HEK293T (cell line): ENCODE data around the gene RNF213.

Experiments used
- CTCF ChIA-PET: fragments of 350-600 bp; formaldehyde crosslinking; extraction: SDS; loops from one replicate; lab custom pipeline; 2021; ENCODE audit warnings: antibody characterized with exemption, inconsistent platforms; lab: Yijun Ruan, JAX
- POLR2A ChIA-PET: fragments of 350-600 bp; formaldehyde crosslinking; extraction: SDS; loops from one replicate; lab custom pipeline; 2020; ENCODE audit warnings: antibody characterized with exemption, inconsistent platforms; lab: Yijun Ruan, JAX
- DNase-seq: peaks from one replicate; pipeline ENCODE4 v3.0.0; 2012; ENCODE audit warnings: mixed read lengths; ENCODE audit errors: extremely low spot score
- ARNT ChIP-seq: fragments of 450-650 bp; IDR thresholded peaks from 2 replicates; pipeline ENCODE4 v1.6.1; 2017; ENCODE audit warnings: mild to moderate bottlenecking
- BHLHE40 ChIP-seq: fragments of 450-650 bp; IDR thresholded peaks from 2 replicates; pipeline ENCODE4 v1.6.1; 2016; ENCODE audit warnings: mild to moderate bottlenecking, moderate library complexity, borderline replicate concordance
- CTBP1 ChIP-seq: fragments of 450-650 bp; IDR thresholded peaks from 2 replicates; pipeline ENCODE4 v1.6.1; 2016; ENCODE audit warnings: borderline replicate concordance
- ELF4 ChIP-seq: fragments of 450-650 bp; IDR thresholded peaks from 2 replicates; pipeline ENCODE4 v1.6.1; 2017; ENCODE audit warnings: antibody characterized with exemption
- FOXA1 ChIP-seq: fragments of 450-650 bp; IDR thresholded peaks from 2 replicates; pipeline ENCODE4 v1.6.1; 2016; ENCODE audit warnings: mild to moderate bottlenecking
- FOXK2 ChIP-seq: fragments of 450-650 bp; IDR thresholded peaks from 2 replicates; pipeline ENCODE4 v1.6.1; 2016; ENCODE audit warnings: mild to moderate bottlenecking
- FOXM1 ChIP-seq: fragments of 450-650 bp; IDR thresholded peaks from 2 replicates; pipeline ENCODE4 v1.6.1; 2017; ENCODE audit warnings: mild to moderate bottlenecking, borderline replicate concordance
- HDGF ChIP-seq: fragments of 450-650 bp; IDR thresholded peaks from 2 replicates; pipeline ENCODE4 v1.6.1; 2017; ENCODE audit warnings: antibody characterized with exemption, borderline replicate concordance
- L3MBTL2 ChIP-seq: fragments of 450-650 bp; conservative IDR thresholded peaks from 2 replicates; pipeline ENCODE4 v1.6.1; 2016; ENCODE audit warnings: mild to moderate bottlenecking
- LEF1 ChIP-seq: fragments of 450-650 bp; IDR thresholded peaks from 2 replicates; pipeline ENCODE4 v1.6.1; 2017; ENCODE audit warnings: mild to moderate bottlenecking, borderline replicate concordance
- NFRKB ChIP-seq: fragments of 450-650 bp; IDR thresholded peaks from 2 replicates; pipeline ENCODE4 v1.6.1; 2016; ENCODE audit warnings: mild to moderate bottlenecking, moderate library complexity
- SP1 ChIP-seq: fragments of 450-650 bp; IDR thresholded peaks from 2 replicates; pipeline ENCODE4 v1.6.1; 2017
- SUZ12 ChIP-seq: fragments of 450-650 bp; IDR thresholded peaks from 2 replicates; pipeline ENCODE4 v1.6.1; 2016; ENCODE audit warnings: mild to moderate bottlenecking
- TARDBP ChIP-seq: fragments of 450-650 bp; IDR thresholded peaks from 2 replicates; pipeline ENCODE4 v1.6.1; 2016
- ZNF384 ChIP-seq: fragments of 450-650 bp; IDR thresholded peaks from 2 replicates; pipeline ENCODE4 v1.6.1; 2016
- TF ChIP-seq, protein P1 (sequence below): fragments of 450-650 bp; IDR thresholded peaks from 2 replicates; pipeline ENCODE4 v1.6.1; 2016

Gene RNF213

DNA sequence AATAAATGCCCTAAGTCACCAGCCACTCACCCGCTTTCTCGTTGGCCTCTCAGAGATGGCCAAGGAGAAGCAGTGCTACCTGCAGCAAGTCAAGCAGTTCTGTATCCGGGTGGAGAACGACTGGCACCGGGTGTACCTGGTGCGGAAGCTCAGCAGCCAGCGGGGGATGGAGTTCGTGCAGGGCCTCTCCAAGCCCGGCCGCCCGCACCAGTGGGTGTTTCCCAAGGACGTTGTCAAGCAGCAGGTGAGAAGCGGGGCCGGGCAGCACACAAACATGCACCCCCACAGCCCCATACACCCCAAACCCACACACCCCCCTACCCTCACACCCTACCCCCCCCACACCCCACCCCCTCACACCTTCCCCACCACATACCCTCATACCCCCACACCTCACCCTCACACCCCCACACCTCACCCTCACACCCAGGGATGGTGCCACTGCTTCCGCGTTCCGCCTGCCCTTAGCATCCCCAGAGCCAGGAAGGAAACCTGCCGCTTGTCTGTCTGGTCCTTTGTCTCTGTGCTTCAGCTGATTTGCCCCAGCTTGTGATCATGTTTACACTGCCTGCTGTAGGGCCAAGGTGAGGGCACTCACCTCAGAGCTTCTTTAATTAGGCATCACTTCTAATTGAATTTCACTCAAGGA is 112.4 kb downstream of the RNF213 start:
- TF ChIP-seq ELF4 (no peak), HDGF (no peak), ARNT (no peak), FOXK2 (no peak), SP1 (no peak), SUZ12 (no peak), NFRKB (no peak), FOXM1 (no peak), CTBP1 (no peak), BHLHE40 (no peak), FOXA1 (no peak), ZNF384 (no peak), LEF1 (no peak), TARDBP (no peak)
- TF ChIP-seq, protein P1, sequence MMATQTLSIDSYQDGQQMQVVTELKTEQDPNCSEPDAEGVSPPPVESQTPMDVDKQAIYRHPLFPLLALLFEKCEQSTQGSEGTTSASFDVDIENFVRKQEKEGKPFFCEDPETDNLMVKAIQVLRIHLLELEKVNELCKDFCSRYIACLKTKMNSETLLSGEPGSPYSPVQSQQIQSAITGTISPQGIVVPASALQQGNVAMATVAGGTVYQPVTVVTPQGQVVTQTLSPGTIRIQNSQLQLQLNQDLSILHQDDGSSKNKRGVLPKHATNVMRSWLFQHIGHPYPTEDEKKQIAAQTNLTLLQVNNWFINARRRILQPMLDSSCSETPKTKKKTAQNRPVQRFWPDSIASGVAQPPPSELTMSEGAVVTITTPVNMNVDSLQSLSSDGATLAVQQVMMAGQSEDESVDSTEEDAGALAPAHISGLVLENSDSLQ, result no peak
- CTCF ChIA-PET, result interaction anchor here (0.7 kb wide), 1 partner anchor 8 kb away, joined by 3 read pairs; no protein-coding TSS in a partner anchor
- POLR2A ChIA-PET, result no interaction called here
- DNase-seq, result no peak

DNA sequence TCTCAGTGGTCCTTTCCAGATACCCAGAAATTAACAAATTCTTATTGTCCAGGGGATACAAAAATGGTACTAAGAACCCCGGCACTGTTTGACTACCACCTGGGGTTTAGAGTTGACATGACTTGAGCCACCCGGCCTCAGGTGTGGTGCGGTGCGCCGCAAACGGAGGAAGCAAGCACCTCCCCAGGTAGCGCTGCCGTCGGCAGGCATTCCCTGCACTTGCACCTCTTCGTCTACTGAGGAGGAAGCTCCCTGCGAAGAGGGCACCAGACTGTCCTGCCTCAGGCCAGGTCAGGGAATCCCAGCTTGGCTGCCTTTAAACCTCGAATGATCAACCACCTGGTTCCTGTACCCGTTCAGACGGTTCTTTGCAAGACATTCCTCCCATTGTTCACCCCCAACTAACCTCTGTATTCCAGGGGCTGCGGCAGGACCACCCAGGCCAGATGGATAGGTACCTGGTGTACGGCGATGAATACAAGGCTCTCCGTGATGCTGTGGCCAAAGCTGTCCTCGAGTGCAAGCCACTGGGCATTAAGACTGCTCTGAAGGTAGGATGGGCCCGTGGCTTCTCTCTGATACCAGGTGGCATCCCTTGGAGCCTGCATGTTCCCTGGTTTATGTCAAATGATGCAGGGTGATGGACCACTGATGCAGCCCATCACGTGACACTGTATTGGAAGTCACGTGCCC is 113.5 kb downstream of the RNF213 start:
- ChIA-PET POLR2A (no interaction called here), CTCF (no interaction called here)
- no peak for DNase-seq
- TF ChIP-seq FOXA1 (no peak), SUZ12 (no peak), BHLHE40 (no peak), FOXK2 (no peak), L3MBTL2 (no peak), SP1 (no peak), HDGF (no peak), ELF4 (no peak), LEF1 (no peak), TARDBP (no peak), ARNT (no peak), ZNF384 (no peak), FOXM1 (no peak)
- TF ChIP-seq, protein P1, result no peak

DNA sequence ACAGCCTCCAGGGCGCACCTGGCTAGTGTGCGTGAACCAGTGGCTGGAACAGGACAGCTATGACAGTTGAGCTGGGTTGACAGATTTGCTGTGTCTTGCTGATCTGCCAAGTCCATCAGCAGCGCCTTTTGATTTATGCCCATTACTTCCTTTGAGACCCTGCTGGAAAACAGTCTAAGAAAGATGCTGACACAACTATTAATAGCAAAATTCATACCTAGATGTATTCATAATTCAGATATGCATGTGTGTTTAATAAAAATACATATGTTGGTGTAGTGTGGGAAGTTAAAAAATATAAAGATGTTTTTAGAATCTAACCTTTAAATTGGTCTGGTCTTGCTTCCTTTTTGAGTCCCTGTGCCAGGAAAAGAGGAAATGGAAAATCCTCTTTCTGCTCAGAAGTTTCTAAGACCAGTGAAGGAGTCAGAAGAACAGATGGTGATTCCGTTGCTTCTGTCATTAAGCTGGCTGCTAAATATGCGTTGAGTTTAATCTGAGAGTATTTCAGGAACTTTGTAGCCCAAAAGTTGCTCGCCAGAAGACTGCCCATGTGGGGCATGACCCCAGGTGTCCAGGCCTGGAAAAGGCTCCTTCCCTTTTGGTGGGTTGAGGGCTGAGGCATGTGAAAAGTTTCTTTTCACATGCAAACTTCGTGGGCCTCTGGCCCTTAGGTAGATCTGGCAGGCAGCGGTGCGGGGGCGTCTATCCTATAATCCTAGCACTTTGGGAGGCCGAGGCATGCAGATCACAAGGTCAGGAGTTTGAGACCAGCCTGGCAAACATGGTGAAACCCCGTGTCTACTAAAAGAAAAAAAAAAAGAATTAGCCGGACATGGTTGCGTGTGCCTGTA is 114.3 kb downstream of the RNF213 start:
- DNase-seq, result no peak
- TF ChIP-seq NFRKB, result no peak
- TF ChIP-seq FOXK2, result no peak
- TF ChIP-seq LEF1, result no peak
- no peak for TF ChIP-seq SUZ12
- no peak for TF ChIP-seq FOXA1
- TF ChIP-seq, protein P1, result no peak
- no peak for TF ChIP-seq TARDBP
- TF ChIP-seq HDGF, result no peak
- ChIA-PET CTCF (no interaction called here), POLR2A (no interaction called here)

DNA sequence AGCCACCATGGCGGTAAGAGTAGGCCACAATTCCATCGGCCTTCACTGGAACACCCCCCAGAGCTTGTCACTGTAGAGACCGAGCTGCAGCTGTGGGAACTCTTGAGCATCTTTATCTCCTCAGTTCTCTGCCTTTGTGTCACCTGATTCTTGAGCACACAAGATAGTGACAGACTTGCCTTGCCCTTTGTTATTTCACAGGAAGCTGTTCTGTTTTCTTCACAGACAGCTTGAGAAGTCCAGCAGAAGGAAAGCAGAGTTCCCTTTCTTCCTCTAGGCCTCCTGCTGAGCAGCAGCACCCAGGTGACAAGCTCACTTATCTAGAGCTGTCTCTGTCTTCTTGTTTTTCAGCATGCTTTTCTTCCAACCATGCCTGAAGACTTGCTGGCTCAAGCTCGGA is 115.9 kb downstream of the RNF213 start:
- POLR2A ChIA-PET, result no interaction called here
- CTCF ChIA-PET, result interaction anchor here (0.6 kb wide), 1 partner anchor 1267 kb away, joined by 3 read pairs; no protein-coding TSS in a partner anchor
- no peak for TF ChIP-seq ARNT
- TF ChIP-seq TARDBP, result no peak
- TF ChIP-seq HDGF, result no peak
- TF ChIP-seq LEF1, result no peak
- TF ChIP-seq FOXM1, result no peak
- TF ChIP-seq ZNF384, result no peak
- DNase-seq, result no peak

DNA sequence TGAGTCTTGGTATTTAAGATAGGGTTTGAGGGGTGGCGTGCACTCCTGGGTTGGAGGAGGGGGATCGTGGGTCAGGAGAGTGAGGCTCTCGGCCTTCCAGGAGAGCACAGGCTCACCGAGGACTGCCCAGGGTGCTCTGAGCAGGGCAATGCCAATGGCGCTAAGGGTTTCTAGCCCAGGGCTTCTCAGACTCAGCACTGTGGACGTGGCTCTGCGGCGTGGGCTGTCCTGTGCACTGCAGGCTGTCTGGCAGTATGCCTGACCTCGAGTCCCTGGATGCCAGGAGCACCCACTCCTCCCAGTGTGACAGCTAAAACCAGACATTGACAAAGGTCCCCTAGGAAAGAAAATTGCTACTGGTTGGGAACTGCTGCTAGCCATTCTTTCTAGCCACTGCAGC is 117.1 kb downstream of the RNF213 start:
- TF ChIP-seq FOXM1 (no peak), BHLHE40 (no peak), ELF4 (no peak), CTBP1 (no peak)
- CTCF ChIA-PET, result no interaction called here
- POLR2A ChIA-PET, result no interaction called here
- DNase-seq, result no peak

DNA sequence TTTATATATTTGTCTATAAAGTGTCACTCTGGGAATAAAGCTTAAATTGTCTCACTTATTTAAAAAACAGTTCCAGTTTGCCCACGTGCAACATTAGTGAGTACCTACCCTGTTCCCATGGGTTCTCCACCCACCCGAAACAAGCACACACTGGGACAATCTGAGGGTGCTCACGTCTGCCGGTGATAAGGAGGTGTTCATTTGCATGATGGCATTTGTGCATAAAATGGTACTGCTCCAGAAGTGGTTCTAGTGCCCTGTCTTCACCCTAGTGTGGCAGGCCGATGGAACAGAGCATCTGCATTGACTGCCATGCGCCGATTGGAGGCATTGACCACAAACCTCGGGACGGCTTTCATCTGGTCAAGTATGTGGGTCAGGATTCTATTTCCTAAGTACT is 118.7 kb downstream of the RNF213 start:
- DNase-seq, result no peak
- POLR2A ChIA-PET, result no interaction called here
- TF ChIP-seq FOXK2, result no peak
- no peak for TF ChIP-seq CTBP1
- no peak for TF ChIP-seq ELF4
- no peak for TF ChIP-seq SUZ12
- no peak for TF ChIP-seq ARNT
- no peak for TF ChIP-seq BHLHE40
- CTCF ChIA-PET, result no interaction called here
